Measurements from ENCODE around the gene ACAP3.

ACAP3 gene

DNA sequence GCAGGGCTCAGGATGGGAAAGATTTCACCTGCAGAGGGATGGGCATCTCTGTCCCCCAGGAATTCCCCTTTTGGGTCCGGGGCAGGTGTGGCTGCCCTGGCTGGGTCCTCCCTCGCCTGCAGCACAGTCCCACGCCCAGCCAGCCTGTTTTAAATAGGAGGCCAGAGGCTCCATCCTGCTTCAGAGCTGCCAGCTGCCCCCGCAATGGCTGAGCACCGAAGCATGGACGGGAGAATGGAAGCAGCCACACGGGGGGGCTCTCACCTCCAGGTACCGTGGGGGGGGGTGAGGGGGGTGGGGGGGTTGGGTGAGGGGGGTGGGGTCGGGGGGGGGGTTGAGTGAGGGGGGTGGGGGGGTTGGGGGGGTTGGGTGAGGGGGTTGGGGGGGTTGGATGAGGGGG is 23.9 kb downstream of the ACAP3 start:
- TF ChIP-seq CTCF (IDR thresholded peaks at IDR 0.05; ENCODE audit: low read depth, low read length, poor library complexity, severe bottlenecking) (no peak), EZH2phosphoT487 (IDR thresholded peaks at IDR 0.05; ENCODE audit: borderline replicate concordance, low read length) (no peak)
- no peak overlapping the region for H3K4me3 ChIP-seq (ENCODE audit: low read length)

DNA sequence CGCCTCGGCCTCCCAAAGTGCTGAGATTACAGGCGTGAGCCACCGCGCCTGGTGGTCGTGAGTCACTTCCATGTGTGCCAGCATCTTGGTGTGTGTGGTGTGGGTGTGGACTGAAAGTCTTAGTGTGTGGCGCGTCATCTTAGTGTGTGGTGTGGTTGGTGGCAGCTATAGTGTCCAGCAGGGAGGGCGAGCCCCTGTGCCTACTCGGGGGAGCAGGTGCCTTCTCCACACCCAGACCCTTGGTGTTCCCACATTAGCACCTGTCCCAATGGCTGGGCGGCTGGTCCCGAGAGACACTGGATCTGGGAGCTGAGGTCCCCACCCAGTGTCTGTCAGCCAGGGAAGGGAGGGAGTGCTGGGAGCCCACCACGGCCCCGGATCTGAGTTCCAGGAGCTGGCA is 24.7 kb downstream of the ACAP3 start:
- H3K4me2 ChIP-seq (ENCODE audit: low read length) = no peak overlapping the region
- H3K27me3 ChIP-seq (ENCODE audit: control insufficient read depth, low read length) = no peaks in the 10 kb centered on the region
- no peaks in the 10 kb centered on the region for H3K9me2 ChIP-seq (replicated peaks; ENCODE audit: control insufficient read depth, low read length)
- H3F3A ChIP-seq (ENCODE audit: control insufficient read depth, insufficient read depth) = no peaks in the 10 kb centered on the region
- no peaks in the 10 kb centered on the region for H3K36me3 ChIP-seq (ENCODE audit: control insufficient read depth, low read length)
- no peak overlapping the region for H3K27ac ChIP-seq (ENCODE audit: low read depth, low read length)
- no peaks in the 10 kb centered on the region for H3K4me1 ChIP-seq (ENCODE audit: control insufficient read depth, low read length)
- no peaks in the 10 kb centered on the region; the same call in 1 of the 2 replicates for H3K9me3 ChIP-seq (ENCODE audit: control insufficient read depth, insufficient read depth, low read length)
- no peaks in the 10 kb centered on the region for H3K79me2 ChIP-seq (ENCODE audit: control insufficient read depth, low read length)
- no peak overlapping the region for H3K4me3 ChIP-seq (ENCODE audit: low read length)
- no peak for TF ChIP-seq EZH2phosphoT487 (IDR thresholded peaks at IDR 0.05; ENCODE audit: borderline replicate concordance, low read length)
- no peak for TF ChIP-seq CTCF (IDR thresholded peaks at IDR 0.05; ENCODE audit: low read depth, low read length, poor library complexity, severe bottlenecking)
- no peaks in the 10 kb centered on the region for H4K20me1 ChIP-seq (ENCODE audit: control insufficient read depth, insufficient read depth, low read depth, low read length)

More for the DNA sequence above, 23.9 kb downstream of the ACAP3 start:
- H3K9me2 ChIP-seq (replicated peaks; ENCODE audit: control insufficient read depth, low read length) = no peaks in the 10 kb centered on the region
- H4K20me1 ChIP-seq (ENCODE audit: control insufficient read depth, insufficient read depth, low read depth, low read length) = no peaks in the 10 kb centered on the region
- H3K27ac ChIP-seq (ENCODE audit: low read depth, low read length) = no peak overlapping the region
- no peaks in the 10 kb centered on the region for H3K27me3 ChIP-seq (ENCODE audit: control insufficient read depth, low read length)
- no peaks in the 10 kb centered on the region for H3K36me3 ChIP-seq (ENCODE audit: control insufficient read depth, low read length)
- no peaks in the 10 kb centered on the region for H3K4me1 ChIP-seq (ENCODE audit: control insufficient read depth, low read length)
- H3K79me2 ChIP-seq (ENCODE audit: control insufficient read depth, low read length) = no peaks in the 10 kb centered on the region
- H3F3A ChIP-seq (ENCODE audit: control insufficient read depth, insufficient read depth) = no peaks in the 10 kb centered on the region
- no peaks in the 10 kb centered on the region; the same call in 1 of the 2 replicates for H3K9me3 ChIP-seq (ENCODE audit: control insufficient read depth, insufficient read depth, low read length)
- no peak overlapping the region for H3K4me2 ChIP-seq (ENCODE audit: low read length)

GRCh38 chr1:1281533-1282321 is 26.0 kb downstream of the ACAP3 start:
- Histone ChIP-seq H3K9me3 (ENCODE audit: control insufficient read depth, insufficient read depth, low read length) (no peaks in the 10 kb centered on the region), H4K20me1 (ENCODE audit: control insufficient read depth, insufficient read depth, low read depth, low read length) (no peaks in the 10 kb centered on the region), H3K4me2 (ENCODE audit: low read length) (no peak overlapping the region), H3K36me3 (ENCODE audit: control insufficient read depth, low read length) (no peaks in the 10 kb centered on the region), H3K9me2 (replicated peaks; ENCODE audit: control insufficient read depth, low read length) (no peaks in the 10 kb centered on the region), H3F3A (ENCODE audit: control insufficient read depth, insufficient read depth) (no peaks in the 10 kb centered on the region), H3K27ac (ENCODE audit: low read depth, low read length) (no peak overlapping the region), H3K27me3 (ENCODE audit: control insufficient read depth, low read length) (no peaks in the 10 kb centered on the region), H3K79me2 (ENCODE audit: control insufficient read depth, low read length) (no peaks in the 10 kb centered on the region), H3K4me3 (ENCODE audit: low read length) (no peak overlapping the region), H3K4me1 (ENCODE audit: control insufficient read depth, low read length) (no peaks in the 10 kb centered on the region)
- TF ChIP-seq CTCF (IDR thresholded peaks at IDR 0.05; ENCODE audit: low read depth, low read length, poor library complexity, severe bottlenecking) = no peak
- no peak for TF ChIP-seq EZH2phosphoT487 (IDR thresholded peaks at IDR 0.05; ENCODE audit: borderline replicate concordance, low read length)

Measured in DOHH2 (cell line).